IMR-90 (cell line): ENCODE data around the gene SPINDOC. TPM values are rescaled to one million over a fixed set of nuclear protein-coding genes. Genes with fewer than 3 reads are reported as not detected.

Experiments
- ATAC-seq: fragments of 200-7000 bp; cut with Tn5 transposase; 2 replicates; pipeline ENCODE4 v1.9.1; 2020; ENCODE audit warnings: low read depth, mild to moderate bottlenecking, moderate library complexity
- BruUV-seq: library from RNA; stranded (reverse); fragments of 400-500 nt; replicated peaks from 2 replicates; lab custom pipeline; 2021; lab: Mats Ljungman, UMichigan
- CTCF ChIA-PET: fragments of 300-600 bp; formaldehyde crosslinking; extraction: SDS; loops from one replicate; lab custom pipeline; 2021; ENCODE audit warnings: antibody characterized with exemption; lab: Yijun Ruan, JAX
- POLR2A ChIA-PET: fragments of 300-600 bp; sonication (Branson Sonifier 250); formaldehyde crosslinking; loops from one replicate; lab custom pipeline; 2022; ENCODE audit warnings: antibody characterized with exemption; ENCODE audit not compliant: unreplicated experiment; lab: Charles Lee
- DNase-seq: peaks from one replicate; pipeline ENCODE4 v3.0.0; 2013
- H2AFZ ChIP-seq: replicated peaks from 2 replicates; pipeline ENCODE3; 2013; ENCODE audit warnings: low read length, mild to moderate bottlenecking; ENCODE audit not compliant: poor library complexity
- H2AK5ac ChIP-seq: 2 replicates; pipeline ENCODE4 v1.6.1; 2013; ENCODE audit warnings: low read depth, low read length, inconsistent platforms
- H2AK9ac ChIP-seq: replicated peaks from 2 replicates; pipeline ENCODE3; 2013; ENCODE audit warnings: mild to moderate bottlenecking, low read depth, low read length, moderate library complexity; ENCODE audit not compliant: poor library complexity
- H2BK120ac ChIP-seq: 2 replicates; pipeline ENCODE4 v1.6.1; 2013; ENCODE audit warnings: low read depth, low read length, inconsistent platforms
- H2BK15ac ChIP-seq: 3 replicates; pipeline ENCODE4 v1.6.1; 2013; ENCODE audit warnings: low read depth, low read length, inconsistent platforms
- H2BK20ac ChIP-seq: 2 replicates; pipeline ENCODE4 v1.6.1; 2013; ENCODE audit warnings: low read depth, mild to moderate bottlenecking, inconsistent platforms, low read length, moderate library complexity
- H2BK5ac ChIP-seq: 2 replicates; pipeline ENCODE4 v1.6.1; 2013; ENCODE audit warnings: mild to moderate bottlenecking, low read depth, low read length, inconsistent platforms; ENCODE audit not compliant: poor library complexity, severe bottlenecking
- H3K14ac ChIP-seq: replicated peaks from 2 replicates; pipeline ENCODE4 v1.6.1; 2013; ENCODE audit warnings: low read depth, low read length, inconsistent platforms
- H3K18ac ChIP-seq: 2 replicates; pipeline ENCODE4 v1.6.1; 2013; ENCODE audit warnings: low read depth, low read length, control low read depth
- H3K23ac ChIP-seq: 2 replicates; pipeline ENCODE4 v1.6.1; 2013; ENCODE audit warnings: low read depth, low read length, inconsistent platforms
- H3K27ac ChIP-seq: 2 replicates; pipeline ENCODE4 v1.5.1; 2013; ENCODE audit warnings: mild to moderate bottlenecking, control low read depth, low read length; ENCODE audit not compliant: insufficient read depth
- H3K27me3 ChIP-seq: 2 replicates; pipeline ENCODE4 v1.6.1; 2013; ENCODE audit warnings: low read length; ENCODE audit not compliant: control insufficient read depth, insufficient read depth
- H3K36me3 ChIP-seq: 2 replicates; pipeline ENCODE4 v1.6.1; 2013; ENCODE audit warnings: low read length, mixed read lengths; ENCODE audit not compliant: control insufficient read depth, insufficient read depth
- H3K4ac ChIP-seq: 2 replicates; pipeline ENCODE4 v1.6.1; 2013; ENCODE audit warnings: low read depth, low read length, inconsistent platforms
- H3K4me1 ChIP-seq: 2 replicates; pipeline ENCODE4 v1.6.1; 2013; ENCODE audit warnings: low read length, mixed read lengths; ENCODE audit not compliant: control insufficient read depth, insufficient read depth
- H3K4me2 ChIP-seq: 2 replicates; pipeline ENCODE4 v1.6.1; 2013; ENCODE audit warnings: low read depth, mild to moderate bottlenecking, control low read depth, low read length, moderate library complexity
- H3K4me3 ChIP-seq: 2 replicates; pipeline ENCODE4 v1.5.1; 2013; ENCODE audit warnings: low read depth, mild to moderate bottlenecking, control low read depth, low read length, moderate library complexity; ENCODE audit not compliant: insufficient read depth
- H3K56ac ChIP-seq: 2 replicates; pipeline ENCODE4 v1.6.1; 2013; ENCODE audit warnings: low read length, inconsistent platforms; ENCODE audit not compliant: insufficient read depth; ENCODE audit errors: extremely low read depth
- H3K79me1 ChIP-seq, 2 experiments: 2 replicates each; pipeline ENCODE4 v1.6.1; 2013; ENCODE audit warnings: low read length in 2 of 2, inconsistent platforms in 1 of 2, low read depth in 1 of 2
- H3K9ac ChIP-seq: 2 replicates; pipeline ENCODE4 v1.6.1; 2013; ENCODE audit warnings: low read depth, low read length, control low read depth
- H3K9me1 ChIP-seq: 2 replicates; pipeline ENCODE4 v1.6.1; 2013; ENCODE audit warnings: low read length, inconsistent platforms; ENCODE audit not compliant: insufficient read depth
- H3K9me3 ChIP-seq: 2 replicates; pipeline ENCODE4 v1.6.1; 2013; ENCODE audit warnings: low read length; ENCODE audit not compliant: control insufficient read depth, insufficient read depth
- H4K20me1 ChIP-seq: 2 replicates; pipeline ENCODE4 v1.6.1; 2013; ENCODE audit warnings: low read length, inconsistent platforms; ENCODE audit not compliant: insufficient read depth
- H4K5ac ChIP-seq: 2 replicates; pipeline ENCODE4 v1.6.1; 2013; ENCODE audit warnings: mild to moderate bottlenecking, low read depth, low read length, control low read depth
- H4K8ac ChIP-seq, 2 experiments: 2 replicates each; pipeline ENCODE4 v1.6.1; 2013; ENCODE audit warnings: low read depth in 2 of 2, low read length in 2 of 2, control low read depth in 1 of 2, inconsistent platforms in 1 of 2
- H4K91ac ChIP-seq: 2 replicates; pipeline ENCODE4 v1.6.1; 2013; ENCODE audit warnings: low read depth, low read length, inconsistent platforms; ENCODE audit not compliant: insufficient read depth
- BHLHE40 ChIP-seq: fragments of 150-350 bp; IDR thresholded peaks from 2 replicates; pipeline ENCODE4 v1.6.1; 2016; ENCODE audit warnings: mild to moderate bottlenecking, low read depth, low read length
- CEBPB ChIP-seq: IDR thresholded peaks from 2 replicates; pipeline ENCODE4 v1.6.1; 2012; ENCODE audit warnings: low read depth, low read length, improper control_type of control experiment
- CHD1 ChIP-seq: IDR thresholded peaks from 2 replicates; pipeline ENCODE4 v1.6.1; 2012; ENCODE audit warnings: low read depth, low read length, improper control_type of control experiment
- CTCF ChIP-seq: conservative IDR thresholded peaks from 2 replicates; pipeline ENCODE4 v1.5.1; 2012; ENCODE audit warnings: mild to moderate bottlenecking, low read depth, low read length, improper control_type of control experiment
- ELK1 ChIP-seq: fragments of 150-350 bp; IDR thresholded peaks from 2 replicates; pipeline ENCODE4 v1.6.1; 2016; ENCODE audit warnings: low read depth, mild to moderate bottlenecking, low read length, moderate library complexity, borderline replicate concordance
- FOS ChIP-seq: fragments of 150-350 bp; IDR thresholded peaks from 2 replicates; pipeline ENCODE4 v1.6.1; 2016; ENCODE audit warnings: low read depth, low read length
- MAFK ChIP-seq: IDR thresholded peaks from 2 replicates; pipeline ENCODE4 v1.6.1; 2012; ENCODE audit warnings: low read depth, low read length, improper control_type of control experiment
- MAZ ChIP-seq: IDR thresholded peaks from 2 replicates; pipeline ENCODE4 v1.6.1; 2012; ENCODE audit warnings: low read depth, mild to moderate bottlenecking, low read length, improper control_type of control experiment, moderate library complexity, borderline replicate concordance
- MXI1 ChIP-seq: IDR thresholded peaks from 2 replicates; pipeline ENCODE4 v1.6.1; 2012; ENCODE audit warnings: low read depth, mild to moderate bottlenecking, low read length, moderate library complexity, borderline replicate concordance
- NFE2L2 ChIP-seq: fragments of 150-350 bp; IDR thresholded peaks from 2 replicates; pipeline ENCODE4 v1.6.1; 2016; ENCODE audit warnings: low read depth, mild to moderate bottlenecking, low read length
- POLR2A ChIP-seq: IDR thresholded peaks from 2 replicates; pipeline ENCODE4 v1.6.1; 2012; ENCODE audit warnings: mild to moderate bottlenecking, low read depth, low read length
- RAD21 ChIP-seq: IDR thresholded peaks from 2 replicates; pipeline ENCODE4 v1.6.1; 2012; ENCODE audit warnings: low read length, improper control_type of control experiment
- RCOR1 ChIP-seq: IDR thresholded peaks from 2 replicates; pipeline ENCODE4 v1.6.1; 2012; ENCODE audit warnings: mild to moderate bottlenecking, low read length, improper control_type of control experiment; ENCODE audit not compliant: insufficient replicate concordance
- RFX5 ChIP-seq: IDR thresholded peaks from 2 replicates; pipeline ENCODE4 v1.8.0; 2012; ENCODE audit warnings: low read depth, mild to moderate bottlenecking, low read length, moderate library complexity
- SMC3 ChIP-seq: fragments of 150-350 bp; IDR thresholded peaks from 2 replicates; pipeline ENCODE4 v1.6.1; 2016; ENCODE audit warnings: low read depth, mild to moderate bottlenecking, antibody characterized with exemption, low read length, moderate library complexity
- USF2 ChIP-seq: fragments of 150-350 bp; IDR thresholded peaks from 2 replicates; pipeline ENCODE4 v1.6.1; 2017; ENCODE audit warnings: mild to moderate bottlenecking, antibody characterized with exemption, low read length, low read depth
- WGBS, 2 experiments: methylation state at CpG; one replicate each; pipeline versions ENCODE4 v1.1.5 to v1.1.7; 2013; ENCODE audit warnings: missing lambda C conversion rate in 2 of 2; ENCODE audit not compliant: insufficient read length in 1 of 2; ENCODE audit errors: extremely low coverage in 2 of 2; 5-methylcytosine and 5-hydroxymethylcytosine counted together
- dilution Hi-C: fragments of 300-500 bp; cut with HindIII; formaldehyde crosslinking; loops from one replicate; pipeline ENCODE4 v1.14.3; 2018; ENCODE audit warnings: low sequenced_read_pairs; ENCODE audit not compliant: unreplicated experiment
- in situ Hi-C: fragments of 300-500 bp; cut with MboI; formaldehyde crosslinking; loops from 3 replicates; pipeline ENCODE4 v1.14.3; 2019; ENCODE audit warnings: low sequenced_read_pairs, inconsistent platforms, mixed read lengths
- intact Hi-C: fragments of 100-400 bp; cut with micrococcal nuclease; formaldehyde crosslinking; loops from 2 replicates; pipeline ENCODE4 v1.10.0; 2022
- polyA plus RNA-seq, 3 experiments: library from polyadenylated mRNA; depleted of rRNA; stranded (reverse); fragments of >200 nt; gene quantifications; 2 replicates each; pipeline ENCODE4 v1.2.3, GENCODE V29; 2012; ENCODE audit warnings: low replicate concordance in 1 of 3
- total RNA-seq: library from RNA; depleted of rRNA; stranded (reverse); fragments of >200 nt; gene quantifications from 2 replicates; pipeline ENCODE4 v1.2.3, GENCODE V29; 2012

Gene SPINDOC
- total and polyA plus RNA-seq, 2 of the 4 experiments (the other 2 are of a cell fraction): 10.0 to 29.9 TPM

- Histone ChIP-seq H4K20me1 (peaks cover 47% of the 10 kb centered on the region), H3K23ac (no peak overlapping the region), H3K9me3 (no peaks in the 10 kb centered on the region), H3K4me3 (no peak overlapping the region), H3K27ac (no peak overlapping the region), H3K36me3 (peaks cover 9% of the 10 kb centered on the region), H3K14ac (no peak overlapping the region), H2AFZ (no peak overlapping the region), H4K5ac (no peak overlapping the region), H3K18ac (no peak overlapping the region), H4K91ac (no peak overlapping the region), H2AK5ac (no peak overlapping the region), H2BK15ac (no peak overlapping the region), H2BK20ac (no peak overlapping the region), H3K9ac (no peak overlapping the region), H3K4me2 (no peak overlapping the region), H3K4me1 (peaks cover 4% of the 10 kb centered on the region; the same call in 1 of the 2 replicates), H3K79me1 (peaks cover 34 to 77% of the 10 kb centered on the region in 2 experiments), H3K4ac (no peak overlapping the region), H2BK120ac (no peak overlapping the region), H2BK5ac (no peak overlapping the region), H3K9me1 (peaks cover 11% of the 10 kb centered on the region), H3K56ac (no peak overlapping the region), H3K27me3 (no peaks in the 10 kb centered on the region), H2AK9ac (no peak overlapping the region), H4K8ac (no peak overlapping the region)
- DNase-seq (no peak), ATAC-seq (no peak)
- dilution Hi-C loops: no loop called here
- in situ Hi-C loops: no loop called here
- ChIA-PET CTCF (no interaction called here), POLR2A (no interaction called here)
- no CpG with 5 or more reads among the region's 3 CpGs for WGBS, 2 experiments
- TF ChIP-seq RFX5 (no peak), SMC3 (no peak), RCOR1 (no peak), CTCF (no peak), USF2 (no peak), MXI1 (no peak), MAZ (no peak), FOS (no peak), CHD1 (no peak), BHLHE40 (no peak), ELK1 (no peak), RAD21 (no peak), MAFK (no peak), NFE2L2 (no peak), CEBPB (no peak), POLR2A (no peak)
- intact Hi-C loops: no loop called here
- BruUV-seq: no TSS peak
Observed at GRCh38 chr11:63853476-63853875, 40.2 kb downstream of the SPINDOC start.
